ENCODE measurements around the gene GORASP2. TPM values are rescaled to one million over a fixed set of nuclear protein-coding genes. Genes with fewer than 3 reads are reported as not detected.

Gene GORASP2
- total and polyA plus RNA-seq, 2 of the 8 experiments (the other 6 are each of a cell fraction or from before 2014, with no cell fraction given): 86.8 to 214 TPM

DNA sequence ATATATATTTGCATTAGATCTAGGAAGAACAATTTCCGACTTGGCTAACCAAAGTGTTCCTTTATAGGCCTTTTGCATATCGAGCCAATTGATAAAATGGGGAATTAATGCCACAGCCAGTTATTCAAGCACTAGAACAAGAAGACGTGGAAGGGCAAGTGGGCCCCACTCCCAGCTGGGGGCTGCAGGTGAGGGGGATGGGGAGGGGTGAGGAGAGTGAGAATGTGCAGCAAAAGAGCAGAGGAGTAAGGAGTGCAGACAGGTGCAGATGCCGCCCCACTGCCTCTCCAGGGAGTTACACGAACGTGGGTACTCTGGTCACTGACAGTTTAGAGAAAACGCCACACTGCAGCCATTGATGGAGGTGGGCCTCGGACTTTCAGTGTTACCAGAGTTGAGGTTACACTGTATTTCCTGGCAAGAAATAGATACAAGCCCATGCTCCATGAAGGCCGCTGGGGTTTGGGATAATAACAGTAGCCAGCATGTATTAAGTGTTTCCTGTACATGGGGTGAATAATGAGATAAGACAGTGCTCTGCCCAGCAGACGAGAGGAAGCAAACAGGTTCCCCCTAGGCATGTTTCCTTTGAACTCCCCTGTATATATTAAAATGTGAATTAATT lies 40.9 kb downstream of the GORASP2 start:
- Histone ChIP-seq H3K36me3 (ENCODE audit: control insufficient read depth in 2 of 4, insufficient read depth in 4 of 4, low read length in 3 of 4) (peaks cover 6 to 28% (median 24%) of the 10 kb centered on the region in 4 experiments; a peak in 7 of 8 replicates), H3K79me2 (ENCODE audit: control insufficient read depth in 1 of 2, insufficient read depth in 2 of 2, low read length in 2 of 2) (no peaks in the 10 kb centered on the region), H2BK20ac (ENCODE audit: low read length) (no peak overlapping the region), H2AFZ (ENCODE audit: low read length) (no peak overlapping the region), H4K20me1 (replicated peaks in 1 of 2; ENCODE audit: control insufficient read depth in 1 of 2, insufficient read depth in 2 of 2, low read length in 2 of 2) (no peaks in the 10 kb centered on the region), H4K91ac (replicated peaks; ENCODE audit: insufficient read length, low read length) (no peak overlapping the region), H3K9ac (replicated peaks in 1 of 4; ENCODE audit: extremely low read depth in 1 of 4, low read depth in 3 of 4, low read length in 3 of 4) (no peak overlapping the region), H3K23ac (ENCODE audit: insufficient read length) (no peak overlapping the region), H3K18ac (ENCODE audit: extremely low read depth, low read length) (no peak overlapping the region), H2BK15ac (ENCODE audit: low read length) (no peak overlapping the region), H3K9me3 (ENCODE audit: insufficient read depth in 2 of 2, low read depth in 1 of 2, low read length in 1 of 2) (no peaks in the 10 kb centered on the region), H3K14ac (ENCODE audit: insufficient read length) (no peak overlapping the region), H3K27ac (ENCODE audit: low read depth, low read length) (no peak overlapping the region), H3K79me1 (ENCODE audit: low read depth, low read length) (no peaks in the 10 kb centered on the region), H4K8ac (ENCODE audit: extremely low read depth, insufficient read depth, low read length) (no peak overlapping the region), H3K27me3 (replicated peaks in 1 of 4; ENCODE audit: control insufficient read depth in 3 of 4, extremely low read depth in 1 of 4, insufficient read depth in 3 of 4, low read length in 3 of 4) (no peaks in the 10 kb centered on the region), H4K5ac (ENCODE audit: insufficient read length, low read depth, low read length) (no peak overlapping the region), H3K23me2 (ENCODE audit: low read depth, low read length) (no peaks in the 10 kb centered on the region; the same call in 1 of the 2 replicates), H2BK120ac (replicated peaks; ENCODE audit: low read depth, low read length) (no peak overlapping the region), H2BK12ac (ENCODE audit: low read depth, low read length) (no peak overlapping the region), H3K4ac (replicated peaks; ENCODE audit: insufficient read length, low read depth, low read length) (no peak overlapping the region), H3K4me2 (ENCODE audit: insufficient read depth in 1 of 2, low read depth in 2 of 2, low read length in 2 of 2) (no peak overlapping the region), H2AK5ac (ENCODE audit: low read depth, low read length) (no peak overlapping the region), H2BK5ac (ENCODE audit: low read depth, low read length) (no peak overlapping the region), H3K4me1 (replicated peaks in 1 of 4; ENCODE audit: control insufficient read depth in 3 of 4, insufficient read depth in 4 of 4, low read length in 3 of 4) (peaks cover 0 to 4% (median 3%) of the 10 kb centered on the region in 4 experiments; a peak in 6 of 7 replicates), H3K4me3 (ENCODE audit: extremely low read depth in 1 of 4, insufficient read depth in 2 of 4, low read depth in 3 of 4, low read length in 4 of 4) (no peak overlapping the region), H3K56ac (replicated peaks; ENCODE audit: insufficient read length, low read depth, low read length) (no peak overlapping the region)
- peak; percentile 39; the same call in 1 of the 2 replicates for TF ChIP-seq POLR2AphosphoS5 (IDR thresholded peaks at IDR 0.05; ENCODE audit: low read depth, low read length)
- TF ChIP-seq ASH2L (IDR thresholded peaks at IDR 0.05; ENCODE audit: low read length): no peak
- no peak for FAIRE-seq
- 89% methylated on average over 10 of the region's 10 CpGs; no CpG with 5 or more reads in 1 of the 2 experiments for WGBS, 2 experiments (ENCODE audit: extremely low coverage in 1 of 2, insufficient coverage in 1 of 2, insufficient read length in 1 of 2, insufficient replicate concordance in 2 of 2, low coverage in 1 of 2, low lambda C conversion rate in 2 of 2, missing lambda C conversion rate in 1 of 2)
- POLR2A ChIA-PET (ENCODE audit: partially characterized antibody): interaction anchor here (0.6 to 0.9 kb wide), 3 partner anchors 14 to 1138 kb away, joined by 3 to 4 read pairs (median 3); no protein-coding TSS in a partner anchor
- no peak for DNase-seq (ENCODE audit: low read depth in 1 of 2, low spot score in 2 of 2)
- CTCF ChIA-PET (ENCODE audit: partially characterized antibody): no interaction called here

All from H1 (cell line).